M059J (cell line): Measurements from ENCODE around the gene NUP62. TPM values are rescaled to one million over a fixed set of nuclear protein-coding genes. Genes with fewer than 3 reads are reported as not detected.
A peak's percentile ranks its signal among the peaks of the same experiment; 100 is the strongest.

Experiments used
- DNase-seq: peaks from one replicate; pipeline ENCODE4 v3.0.0-alpha.2; 2012; ENCODE audit warnings: low read depth
- total RNA-seq: library from RNA; depleted of rRNA; stranded (reverse); fragments of >200 nt; shearing (Covaris generic); gene quantifications from 2 replicates; pipeline ENCODE4 v1.2.3, GENCODE V29; 2014

Gene NUP62
- total RNA-seq, 1 experiment from 2014 or later = 96.0 TPM

GRCh38 chr19:49881186-49881585 is 48.1 kb downstream of the NUP62 start:
- DNase-seq = no peak

- DNase-seq = no peak
These were observed 49.0 kb downstream of the NUP62 start for GRCh38 chr19:49880162-49880869.

GRCh38 chr19:49879243-49879963 is 49.9 kb downstream of the NUP62 start:
- no peak for DNase-seq

- no peak for DNase-seq
These were observed 50.6 kb downstream of the NUP62 start for GRCh38 chr19:49878744-49879070.

- DNase-seq = peak; percentile 96
These were observed 51.2 kb downstream of the NUP62 start for GRCh38 chr19:49877879-49878743.

GRCh38 chr19:49877020-49877878 is 52.1 kb downstream of the NUP62 start, which contains the start of the genes AKT1S1 and TBC1D17:
TSS of gene AKT1S1 (minus strand) at chr19:49877355. CDS start at chr19:49873295, 4,060 bp downstream.
TSS of gene TBC1D17 (plus strand) at chr19:49877702. CDS start at chr19:49877724, 22 bp downstream.
- DNase-seq = peak; percentile 99

- peak; percentile 97 for DNase-seq
These were observed 52.8 kb downstream of the NUP62 start for GRCh38 chr19:49876422-49877019.

GRCh38 chr19:49875857-49876421 is 53.4 kb downstream of the NUP62 start:
- peak; percentile 54 for DNase-seq

- no peak for DNase-seq
These were observed 54.1 kb downstream of the NUP62 start for GRCh38 chr19:49875177-49875576.

GRCh38 chr19:49874503-49875157 is 54.7 kb downstream of the NUP62 start:
- DNase-seq = no peak

- no peak for DNase-seq
These were observed 55.5 kb downstream of the NUP62 start for GRCh38 chr19:49873834-49874233.

GRCh38 chr19:49873129-49873521 is 56.2 kb downstream of the NUP62 start:
- no peak for DNase-seq

GRCh38 chr19:49872245-49873128 is 56.8 kb downstream of the NUP62 start:
- no peak for DNase-seq

- peak; percentile 27 for DNase-seq
These were observed 57.8 kb downstream of the NUP62 start for GRCh38 chr19:49871349-49871985.

- DNase-seq = peak; percentile 23
These were observed 58.9 kb downstream of the NUP62 start for GRCh38 chr19:49870309-49870901.

- peak; percentile 100 for DNase-seq
These were observed 59.6 kb downstream of the NUP62 start for GRCh38 chr19:49869484-49870308.

- DNase-seq = no peak
These were observed 60.3 kb downstream of the NUP62 start for GRCh38 chr19:49869009-49869483.
